Testis (tissue), 3 donors: ENCODE results near the gene FAM120AOS. TPM values are rescaled to one million over a fixed set of nuclear protein-coding genes. Genes with fewer than 3 reads are reported as not detected.

Source experiments
- DNase-seq: peaks from one replicate; pipeline ENCODE4 v3.0.0-alpha.2; 2019
- H3K27ac ChIP-seq, 2 donors: fragments of 200-600 bp; sonication (generic); one replicate each; pipeline ENCODE4 v1.5.1; 2019
- H3K27me3 ChIP-seq: fragments of 200-600 bp; sonication (generic); one replicate; pipeline ENCODE4 v1.5.1; 2019
- H3K36me3 ChIP-seq: fragments of 200-600 bp; sonication (generic); one replicate; pipeline ENCODE4 v1.5.1; 2017; ENCODE audit warnings: low read depth; ENCODE audit errors: missing control alignments
- H3K4me1 ChIP-seq: fragments of 200-600 bp; sonication (generic); one replicate; pipeline ENCODE4 v1.5.1; 2019
- H3K4me3 ChIP-seq, 2 donors: fragments of 200-600 bp; sonication (generic); one replicate each; pipeline ENCODE4 v1.5.1; 2017 to 2019
- H3K9me3 ChIP-seq: fragments of 200-600 bp; sonication (generic); one replicate; pipeline ENCODE4 v1.5.1; 2017
- CTCF ChIP-seq, 3 experiments: fragments of 450-650 bp in 2 of 3; fragments of 200-600 bp in 1 of 3; sonication (generic) in 1 of 3; IDR thresholded peaks; one replicate each; pipeline ENCODE4 v1.5.1; 2016 to 2019; ENCODE audit warnings: antibody characterized with exemption in 3 of 3, mild to moderate bottlenecking in 2 of 3, moderate library complexity in 1 of 3
- POLR2A ChIP-seq: fragments of 450-650 bp; IDR thresholded peaks from one replicate; pipeline ENCODE4 v1.6.1; 2017; ENCODE audit warnings: antibody characterized with exemption, mild to moderate bottlenecking, moderate library complexity
- WGBS, 2 donors: methylation state at CpG; one replicate each; pipeline ENCODE4 v1.1.5; 2018; 5-methylcytosine and 5-hydroxymethylcytosine counted together
- intact Hi-C: fragments of 100-400 bp; cut with DNase I; formaldehyde crosslinking; loops from one replicate; pipeline ENCODE4 v1.15.1; 2023; ENCODE audit warnings: low total_unique reads
- polyA plus RNA-seq: library from polyadenylated mRNA; stranded (reverse); fragments of 350-450 nt; fragmentation: Illumina TruSeq; extraction: RNeasy Lipid Tissue Mini Kit (QIAGEN cat#74804); gene quantifications from one replicate; pipeline ENCODE4 v1.2.3, GENCODE V29; 2014; ENCODE audit warnings: low read depth, low replicate concordance; ENCODE audit not compliant: insufficient read depth
- total RNA-seq, 2 donors: library from RNA; depleted of rRNA; stranded (reverse); fragments of >200 nt; gene quantifications; one replicate each; pipeline ENCODE4 v1.2.3, GENCODE V29; 2016

FAM120AOS gene
- total and polyA plus RNA-seq, 3 donors from 2014 or later = 34.9 to 62.0 (median 40.9) TPM

DNA sequence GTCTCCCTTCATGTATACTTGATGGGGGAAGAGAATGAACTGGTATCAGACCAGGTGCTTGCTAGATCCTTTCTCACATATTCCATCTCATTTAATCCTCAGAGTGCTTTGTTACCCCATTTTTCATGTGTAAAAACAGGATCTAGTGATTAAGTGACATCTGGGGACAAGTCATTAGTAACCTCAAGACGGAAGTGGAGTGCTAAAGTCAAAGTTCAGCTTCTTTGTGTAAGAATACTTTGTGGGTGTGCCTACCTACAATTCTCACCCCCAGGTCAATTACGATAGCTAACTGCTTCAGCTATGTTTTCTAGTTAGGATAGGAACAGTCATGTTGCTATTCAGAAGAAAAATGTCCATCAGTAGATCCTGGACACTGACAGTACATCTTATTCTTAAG, 3.1 kb upstream of the FAM120AOS start:
- 72 to 92% methylated on average over 2 of the region's 2 CpGs for WGBS, 2 donors
- Histone ChIP-seq H3K36me3 (no peaks in the 10 kb centered on the region), H3K27me3 (no peaks in the 10 kb centered on the region), H3K27ac (no peak overlapping the region), H3K9me3 (no peaks in the 10 kb centered on the region), H3K4me3 (no peak overlapping the region), H3K4me1 (peaks cover 9% of the 10 kb centered on the region)
- no peak for DNase-seq
- no peak for TF ChIP-seq POLR2A
- TF ChIP-seq CTCF (IDR thresholded peaks at IDR 0.05) = no peak
- intact Hi-C loops = loop anchor here (10.0 kb wide), 1 partner anchor 108 kb away; no protein-coding TSS in a partner anchor

- intact Hi-C loops = loop anchor here (10.0 kb wide), 1 partner anchor 109 kb away; no protein-coding TSS in a partner anchor
- H3K4me3 ChIP-seq = no peak overlapping the region
- no peaks in the 10 kb centered on the region for H3K27me3 ChIP-seq
- H3K36me3 ChIP-seq = no peaks in the 10 kb centered on the region
- TF ChIP-seq POLR2A = no peak
- no peak for TF ChIP-seq CTCF (IDR thresholded peaks at IDR 0.05)
- WGBS, 2 donors = 90 to 97% methylated on average over 1 of the region's 1 CpG
- peaks cover 9% of the 10 kb centered on the region for H3K4me1 ChIP-seq
- H3K9me3 ChIP-seq = no peaks in the 10 kb centered on the region
- no peak overlapping the region for H3K27ac ChIP-seq
- DNase-seq = no peak
Observed at GRCh38 chr9:93456022-93456421, 2.6 kb upstream of the FAM120AOS start.

GRCh38 chr9:93452710-93453046, 703 bp downstream of the FAM120AOS start:
- 0% methylated on average over 10 of the region's 10 CpGs for WGBS, 2 donors
- peak; percentile 54 for DNase-seq
- H3K36me3 ChIP-seq = no peaks in the 10 kb centered on the region
- peaks cover 18% of the 10 kb centered on the region for H3K4me1 ChIP-seq
- no peak for TF ChIP-seq POLR2A
- no peak for TF ChIP-seq CTCF (IDR thresholded peaks at IDR 0.05)
- intact Hi-C loops = loop anchor here (10.0 kb wide), 1 partner anchor 112 kb away; no protein-coding TSS in a partner anchor
- peak overlapping the region; percentile 67 to 73 for H3K4me3 ChIP-seq
- H3K27me3 ChIP-seq = no peaks in the 10 kb centered on the region
- H3K27ac ChIP-seq = peak overlapping the region; percentile 83 to 94
- H3K9me3 ChIP-seq = no peaks in the 10 kb centered on the region

DNA sequence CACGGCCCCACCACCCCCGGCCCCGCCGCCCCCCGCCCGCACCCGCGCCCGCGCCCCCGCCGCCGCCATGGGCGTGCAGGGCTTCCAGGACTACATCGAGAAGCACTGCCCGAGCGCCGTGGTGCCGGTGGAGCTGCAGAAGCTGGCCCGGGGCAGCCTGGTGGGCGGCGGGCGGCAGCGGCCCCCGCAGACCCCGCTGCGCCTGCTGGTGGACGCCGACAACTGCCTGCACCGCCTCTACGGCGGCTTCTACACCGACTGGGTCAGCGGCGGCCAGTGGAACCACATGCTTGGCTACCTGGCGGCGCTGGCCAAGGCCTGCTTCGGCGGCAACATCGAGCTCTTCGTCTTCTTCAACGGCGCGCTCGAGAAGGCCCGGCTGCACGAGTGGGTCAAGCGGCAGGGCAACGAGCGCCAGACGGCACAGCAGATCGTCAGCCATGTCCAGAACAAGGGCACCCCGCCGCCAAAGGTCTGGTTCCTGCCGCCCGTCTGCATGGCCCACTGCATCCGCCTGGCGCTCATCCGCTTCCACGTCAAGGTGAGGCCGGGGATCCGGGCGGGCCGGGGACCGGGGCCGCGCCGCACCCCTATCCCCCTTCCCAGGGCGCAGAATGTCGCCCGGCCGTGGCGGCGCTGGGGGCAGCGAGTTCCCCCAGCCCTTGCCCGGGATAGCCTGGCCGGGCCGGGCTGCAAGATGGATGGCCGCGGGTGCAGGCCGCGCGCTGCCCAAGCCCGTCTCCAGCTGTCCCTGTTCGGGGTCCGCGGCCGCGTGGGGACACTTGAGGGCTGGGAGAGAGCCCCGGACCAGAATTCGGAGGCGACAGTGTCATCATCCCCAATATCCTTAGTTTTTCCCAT, 1.3 kb downstream of the FAM120AOS start:
- WGBS, 2 donors = 0% methylated on average over 2 to 33 of the region's 92 CpGs
- TF ChIP-seq CTCF (IDR thresholded peaks at IDR 0.05) = peak in 2 of 3 experiments; percentile 23 to 29
- TF ChIP-seq POLR2A = no peak
- Histone ChIP-seq H3K4me1 (peaks cover 18% of the 10 kb centered on the region), H3K9me3 (no peaks in the 10 kb centered on the region), H3K27me3 (no peaks in the 10 kb centered on the region), H3K36me3 (no peaks in the 10 kb centered on the region), H3K27ac (peak overlapping the region; percentile 83 to 94), H3K4me3 (peak overlapping the region; percentile 67 to 73)
- peak; percentile 52 for DNase-seq
- intact Hi-C loops = loop anchor here (10.0 kb wide), 1 partner anchor 113 kb away; no protein-coding TSS in a partner anchor
